GM18505 (cell line): ENCODE results near the gene TTI1.

Experiments
- ATAC-seq: cut with Tn5 transposase; IDR thresholded peaks from one replicate; pipeline ENCODE4 v1.9.1; 2021; ENCODE audit not compliant: unreplicated experiment
- POLR2A ChIP-seq: IDR thresholded peaks from 4 replicates; pipeline ENCODE4 v1.6.1; 2011; ENCODE audit warnings: borderline replicate concordance; ENCODE audit not compliant: insufficient read depth, insufficient read length; ENCODE audit errors: extremely low read depth

The TTI1 gene

DNA sequence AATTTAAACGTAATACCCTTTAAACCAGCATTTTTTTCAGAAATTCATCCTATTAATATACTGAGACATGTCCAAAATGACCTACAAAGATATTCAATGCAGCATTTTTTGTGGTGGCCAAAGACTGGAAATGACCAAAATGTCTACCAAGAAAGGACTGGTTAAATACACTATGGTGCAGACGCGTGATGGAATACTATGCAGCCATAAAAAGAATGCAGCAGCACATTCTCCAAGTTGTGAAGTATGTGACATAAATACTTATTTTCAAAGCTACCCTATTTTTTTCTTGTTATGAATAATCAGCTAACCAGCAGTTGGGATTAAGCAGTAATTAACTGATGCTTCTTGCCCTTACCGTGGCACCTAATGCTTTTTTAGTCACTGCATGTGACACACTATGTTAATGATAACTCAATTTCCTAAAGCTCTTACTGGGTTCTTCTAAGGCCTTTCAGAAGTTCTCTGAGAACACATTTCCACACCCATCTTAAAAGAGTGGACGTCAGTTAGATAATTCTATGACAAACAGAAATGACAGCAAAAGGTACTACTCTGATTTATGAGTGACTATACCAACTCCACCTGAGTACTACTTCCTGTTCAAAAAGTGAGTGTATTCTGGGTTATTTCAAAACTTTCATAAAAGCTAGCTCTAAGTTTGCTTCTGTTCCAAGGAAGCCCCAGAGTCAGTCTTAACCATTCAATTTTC is 24.9 kb downstream of the TTI1 start:
- no peak for ATAC-seq
- TF ChIP-seq POLR2A: no peak

DNA sequence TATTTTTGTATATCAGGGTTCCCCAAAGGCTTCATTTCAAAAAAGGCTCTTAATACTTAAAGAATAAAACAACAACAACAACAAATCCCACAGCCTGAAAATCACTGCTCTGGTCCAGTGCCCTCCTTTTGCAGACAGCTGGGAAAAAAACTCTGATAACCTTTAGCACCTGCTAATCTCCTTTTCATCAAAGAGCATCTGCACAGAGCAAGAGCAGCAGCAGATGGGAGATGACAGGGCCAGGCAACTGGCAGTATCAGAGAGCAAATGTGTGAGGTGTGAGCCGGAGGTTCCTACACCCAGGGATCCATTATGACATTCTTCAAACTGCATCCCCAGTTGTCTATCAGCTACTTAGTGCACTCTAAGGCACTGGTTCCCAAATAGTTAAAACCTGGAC is 25.7 kb downstream of the TTI1 start:
- no peak for ATAC-seq
- no peak for TF ChIP-seq POLR2A

DNA sequence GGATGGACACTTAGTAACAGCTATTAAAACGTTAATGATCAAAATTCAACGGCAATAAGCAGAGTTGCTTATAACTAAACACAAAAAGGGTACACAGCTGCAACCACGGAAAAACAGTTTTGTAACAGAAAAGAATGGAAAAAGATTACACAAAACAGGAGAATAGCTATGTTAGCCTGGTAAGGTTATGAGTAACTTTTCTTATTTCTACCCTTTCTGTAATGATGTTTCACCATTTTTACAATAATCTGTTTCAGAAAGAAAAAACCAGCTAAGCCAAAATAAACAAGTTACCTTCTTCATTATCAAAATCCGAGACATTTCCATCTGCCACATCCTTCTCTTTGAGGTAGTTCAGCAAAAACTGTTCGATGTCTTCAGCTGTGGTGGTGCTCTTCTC is 27.4 kb downstream of the TTI1 start:
- no peak for ATAC-seq
- TF ChIP-seq POLR2A: no peak

DNA sequence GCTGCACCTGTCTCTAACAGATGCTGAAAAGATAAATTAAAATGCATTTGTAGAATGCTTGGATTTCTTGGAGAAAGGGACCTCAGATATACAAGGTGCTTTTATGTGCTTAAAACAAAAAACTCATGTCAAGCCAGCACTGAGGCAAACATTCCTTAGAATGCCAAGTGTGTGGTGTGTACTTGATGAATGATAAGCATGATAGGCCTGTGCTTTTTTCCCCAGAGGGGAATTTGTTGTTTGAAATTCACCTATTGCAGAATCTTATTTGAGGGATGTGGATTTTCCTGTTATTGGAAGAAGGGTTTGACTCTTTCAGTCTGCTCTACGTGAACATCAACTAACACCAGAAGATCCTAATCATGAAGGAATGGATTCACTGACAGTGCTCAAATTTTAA is 28.8 kb downstream of the TTI1 start:
- no peak for TF ChIP-seq POLR2A
- no peak for ATAC-seq

DNA sequence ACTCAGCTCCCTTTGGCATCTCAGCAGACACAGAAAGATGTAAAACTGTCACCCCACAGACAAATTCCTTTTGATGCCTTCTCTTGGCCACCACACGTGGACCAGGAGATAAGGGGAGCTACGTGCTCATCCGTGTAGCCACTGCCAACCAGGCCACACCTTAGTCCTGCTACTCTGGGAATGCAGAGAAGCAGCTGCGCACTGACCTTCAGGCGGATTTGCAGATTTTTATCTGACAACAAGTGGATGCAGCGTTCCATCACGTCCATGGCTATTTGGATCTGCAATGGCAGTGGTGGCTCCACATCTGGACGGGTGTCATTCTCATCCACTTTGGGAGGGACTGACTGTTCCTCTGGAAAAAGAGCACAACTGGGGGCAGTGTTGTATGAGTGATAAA is 30.8 kb downstream of the TTI1 start:
- no peak for TF ChIP-seq POLR2A
- ATAC-seq: no peak

DNA sequence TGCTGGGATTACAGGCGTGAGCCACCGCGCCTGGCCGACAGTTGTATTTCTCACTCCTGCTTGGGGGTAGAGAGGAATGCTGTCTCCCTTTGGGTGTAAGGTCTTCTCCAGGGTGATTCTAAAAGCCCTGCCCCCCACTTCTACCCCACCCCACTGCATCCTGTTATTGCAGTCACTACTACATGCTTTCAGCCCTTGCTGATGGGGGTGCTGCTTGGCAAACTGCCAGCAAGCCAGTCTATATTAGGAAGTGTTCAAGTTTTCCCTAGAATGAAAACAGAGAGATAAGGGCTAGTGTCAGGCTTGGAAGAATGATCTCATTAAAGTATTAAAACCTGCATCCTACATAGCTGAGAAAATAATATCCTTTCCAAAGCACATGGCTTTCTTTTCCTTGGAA is 31.3 kb downstream of the TTI1 start:
- ATAC-seq: no peak
- TF ChIP-seq POLR2A: no peak

DNA sequence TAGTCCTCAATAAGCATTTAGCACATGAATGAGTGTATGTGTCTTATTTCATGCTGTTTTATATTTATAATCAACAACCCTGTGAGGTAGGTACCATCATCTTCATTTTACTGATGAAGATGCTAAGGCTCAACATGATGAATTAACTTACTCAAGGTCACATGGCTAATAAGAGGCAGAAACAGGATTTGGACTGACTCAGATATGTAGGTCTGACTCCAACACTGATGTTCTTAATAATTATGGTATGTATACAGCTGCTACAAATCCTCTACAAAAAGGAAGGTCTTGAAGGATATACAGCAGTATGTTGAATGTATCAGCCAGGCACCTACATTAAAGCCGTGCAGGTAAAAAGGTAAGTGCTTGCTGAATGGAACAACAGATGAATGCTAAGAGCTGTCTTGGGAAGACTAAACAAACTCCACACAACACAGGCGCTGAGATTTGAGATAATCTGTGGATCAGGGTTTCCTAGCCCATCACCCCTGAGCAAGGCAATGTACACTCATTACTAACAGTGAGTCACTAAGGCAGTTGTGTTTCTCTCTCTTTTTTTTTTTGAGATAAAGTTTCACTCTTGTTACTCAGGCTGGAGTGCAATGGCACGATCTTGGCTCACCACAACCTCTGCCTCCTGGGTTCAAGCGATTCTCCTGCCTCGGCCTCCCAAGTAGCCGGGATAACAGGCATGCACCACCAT is 31.9 kb downstream of the TTI1 start:
- TF ChIP-seq POLR2A: no peak
- ATAC-seq: no peak

DNA sequence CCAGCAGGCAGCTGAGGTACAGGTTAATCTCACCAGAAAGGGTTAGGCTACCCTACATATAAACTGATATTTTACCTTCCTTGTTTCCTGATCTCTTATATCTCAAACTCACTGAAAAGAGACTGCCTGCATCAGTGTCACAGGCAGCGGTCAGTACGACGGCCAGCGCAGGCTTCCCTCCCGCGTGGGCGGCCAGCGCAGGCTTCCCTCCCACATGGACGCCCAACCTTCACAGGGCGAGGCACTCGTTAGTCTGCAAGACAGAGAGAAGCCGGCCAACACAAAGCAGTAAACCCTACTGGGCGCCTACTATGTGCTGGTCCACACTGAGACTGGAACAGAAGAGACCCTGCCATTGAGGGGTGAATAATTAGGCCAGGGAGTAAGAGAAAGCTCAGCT is 33.0 kb downstream of the TTI1 start:
- no peak for TF ChIP-seq POLR2A
- ATAC-seq: no peak

DNA sequence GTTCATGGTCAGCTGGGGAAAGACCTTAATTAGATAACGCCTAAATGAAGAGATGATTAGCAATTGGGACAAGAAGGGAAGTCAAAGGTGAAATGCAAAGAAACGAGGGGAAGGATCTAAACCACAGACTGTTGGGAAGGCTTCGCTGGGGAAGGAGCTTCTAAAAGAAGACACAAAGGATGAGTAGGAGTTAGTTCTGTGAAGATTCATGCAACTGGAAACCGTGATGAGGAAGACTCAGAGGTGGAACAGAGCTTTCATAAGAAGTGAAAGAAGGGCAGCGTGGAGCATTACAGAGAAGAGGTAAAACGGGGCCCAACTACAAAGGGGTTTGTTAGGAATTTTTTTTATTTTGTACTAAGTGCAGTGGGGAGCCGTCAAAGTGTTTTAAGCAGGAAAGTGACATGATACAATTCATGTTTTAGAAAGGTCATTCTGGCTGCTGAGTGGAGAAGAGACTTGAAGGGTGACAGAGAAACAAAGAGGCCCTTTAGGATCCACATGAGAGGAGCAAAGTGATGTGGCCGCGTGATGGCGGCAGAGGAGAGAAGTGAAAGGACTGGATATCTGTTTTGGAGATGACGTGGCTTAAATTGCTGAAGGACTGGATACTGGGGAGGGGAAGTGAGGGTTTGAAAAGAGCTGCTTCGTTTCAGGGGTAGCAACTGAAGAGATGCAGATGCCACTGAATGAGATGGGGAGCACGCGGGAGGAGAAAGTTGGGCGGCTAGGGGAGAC is 33.6 kb downstream of the TTI1 start:
- no peak for TF ChIP-seq POLR2A
- ATAC-seq: no peak

DNA sequence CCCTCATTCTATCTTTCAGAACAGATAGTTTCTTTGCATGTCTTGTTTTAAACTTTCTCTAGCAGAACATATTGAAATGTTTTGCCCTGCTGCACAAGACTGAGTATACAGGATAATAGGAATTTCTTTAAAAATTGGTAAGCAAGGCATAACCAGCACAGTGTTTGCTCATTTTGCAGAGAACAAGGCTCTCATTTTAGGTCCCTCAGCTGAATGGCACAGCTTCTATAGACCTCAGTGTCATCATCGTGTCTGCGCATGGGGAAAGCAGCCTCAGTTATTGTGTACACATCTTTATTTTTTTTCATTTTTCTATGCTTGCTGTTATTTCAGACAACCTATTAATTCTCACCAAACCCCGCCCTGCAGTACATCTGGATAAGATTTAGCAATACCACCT is 35.7 kb downstream of the TTI1 start:
- TF ChIP-seq POLR2A: no peak
- ATAC-seq: no peak

DNA sequence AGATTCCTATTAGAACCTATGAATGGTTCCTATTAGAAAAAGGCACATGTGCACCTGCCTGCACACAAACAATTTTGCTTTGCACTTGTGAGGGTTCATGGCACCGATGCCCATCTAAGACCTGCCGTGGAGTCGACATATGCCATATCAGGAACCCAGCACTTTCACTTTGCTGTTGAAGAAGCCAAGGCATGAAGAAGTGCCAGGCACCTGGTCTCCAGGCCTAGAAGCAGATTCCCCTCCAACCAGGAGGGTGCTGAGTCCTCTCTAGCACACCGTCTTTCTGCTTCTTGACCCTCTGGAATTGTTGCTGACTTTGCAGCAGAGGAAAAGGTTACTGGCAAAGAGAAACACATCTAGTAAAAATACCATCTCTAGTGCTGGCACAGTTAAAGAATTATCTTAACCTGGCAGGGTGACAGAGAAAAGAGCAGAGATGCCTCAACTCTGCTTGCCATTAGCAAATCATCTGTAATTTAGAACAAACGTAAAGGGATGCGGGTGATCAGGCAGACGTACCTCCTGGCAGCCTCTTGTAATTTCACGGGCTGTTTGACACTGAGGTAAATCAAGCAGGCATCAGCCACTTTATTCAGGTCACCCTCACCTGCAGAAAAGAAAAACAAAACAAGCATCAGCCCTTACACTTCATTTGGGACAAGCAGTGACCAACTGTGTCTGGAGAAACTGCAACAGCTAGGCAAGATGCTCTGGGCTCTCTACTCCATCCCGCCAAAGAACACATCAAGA is 37.2 kb downstream of the TTI1 start:
- no peak for ATAC-seq
- TF ChIP-seq POLR2A: no peak

DNA sequence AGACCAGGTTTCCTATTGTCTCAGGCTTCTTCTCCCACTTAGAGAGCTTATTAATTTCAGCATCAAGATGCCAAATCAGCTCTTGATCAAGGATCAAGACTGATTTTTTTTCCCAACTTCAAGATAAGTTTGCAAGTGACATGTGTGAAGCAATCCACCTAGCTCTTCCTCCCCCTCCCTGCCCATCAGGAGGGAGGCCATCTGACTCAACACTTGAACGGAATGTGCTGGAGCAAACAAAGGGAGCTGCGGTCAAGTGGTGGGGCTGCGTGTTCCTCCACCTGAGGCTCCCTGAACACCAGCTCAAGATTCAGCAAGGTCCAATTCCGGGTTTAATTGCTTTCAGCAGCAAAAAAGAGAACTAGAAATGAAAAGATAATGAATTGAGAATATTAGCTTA is 38.7 kb downstream of the TTI1 start:
- TF ChIP-seq POLR2A: no peak

DNA sequence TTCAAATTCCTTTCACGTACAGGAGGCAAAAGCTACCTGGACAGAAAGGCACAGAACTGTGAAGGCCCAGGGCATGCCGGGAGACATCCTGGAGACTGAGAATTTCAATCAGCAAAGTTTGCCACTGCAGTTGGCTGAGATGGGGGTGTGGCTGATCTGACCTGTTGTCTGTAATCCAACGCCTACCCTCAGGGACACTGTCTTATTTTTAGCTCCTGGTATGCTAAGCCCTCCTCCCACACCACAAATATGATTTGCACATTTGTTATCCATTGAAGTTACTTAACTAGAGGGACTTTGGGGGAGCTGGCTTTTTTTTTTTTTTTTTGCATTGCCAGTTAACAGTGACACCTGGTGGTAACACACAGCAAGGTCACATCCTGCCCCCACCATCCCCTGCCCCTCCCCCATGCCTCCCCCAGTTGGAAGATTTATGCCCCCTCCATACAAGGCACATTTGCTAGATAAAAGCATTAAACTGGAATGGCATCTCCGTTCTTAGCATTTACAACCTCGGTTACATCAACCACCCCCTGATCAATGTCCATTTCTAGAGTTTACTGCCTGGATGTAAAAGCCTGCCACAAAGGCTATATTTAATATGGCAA is 40.4 kb downstream of the TTI1 start:
- no peak for ATAC-seq
- no peak for TF ChIP-seq POLR2A

More for the DNA sequence above, 38.7 kb downstream of the TTI1 start:
- ATAC-seq: no peak
